HG03432 (cell line): ENCODE data around the gene UBL5.

ENCODE experiments used
- ATAC-seq: cut with Tn5 transposase; IDR thresholded peaks from one replicate; pipeline ENCODE4 v1.9.1; 2021; ENCODE audit warnings: mild to moderate bottlenecking, moderate library complexity; ENCODE audit not compliant: unreplicated experiment

Gene UBL5

GRCh38 chr19:9848762-9849161 is 21.0 kb downstream of the UBL5 start:
- ATAC-seq: no peak

DNA sequence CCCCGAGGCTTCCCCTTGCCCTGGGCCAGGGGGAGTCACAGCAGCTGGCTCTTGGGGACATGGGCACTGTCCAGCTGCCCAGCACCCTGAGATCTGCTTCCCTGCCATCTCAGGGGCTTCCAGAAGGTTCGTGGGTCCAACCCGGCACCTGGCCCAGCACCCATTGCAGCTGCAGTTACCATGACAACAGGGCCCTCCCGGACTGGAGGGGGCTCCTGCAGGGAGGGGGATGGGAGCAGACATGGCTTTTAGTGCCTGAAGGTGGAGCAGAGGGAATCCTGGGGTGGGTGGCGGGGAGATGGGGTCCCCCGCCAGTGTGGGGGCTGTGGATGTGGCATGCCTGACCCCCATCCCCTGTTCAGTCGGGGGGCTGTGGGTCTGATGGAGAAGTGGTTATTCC is 22.1 kb downstream of the UBL5 start:
- ATAC-seq: no peak

GRCh38 chr19:9850235-9850959 is 22.7 kb downstream of the UBL5 start:
- ATAC-seq: no peak

DNA sequence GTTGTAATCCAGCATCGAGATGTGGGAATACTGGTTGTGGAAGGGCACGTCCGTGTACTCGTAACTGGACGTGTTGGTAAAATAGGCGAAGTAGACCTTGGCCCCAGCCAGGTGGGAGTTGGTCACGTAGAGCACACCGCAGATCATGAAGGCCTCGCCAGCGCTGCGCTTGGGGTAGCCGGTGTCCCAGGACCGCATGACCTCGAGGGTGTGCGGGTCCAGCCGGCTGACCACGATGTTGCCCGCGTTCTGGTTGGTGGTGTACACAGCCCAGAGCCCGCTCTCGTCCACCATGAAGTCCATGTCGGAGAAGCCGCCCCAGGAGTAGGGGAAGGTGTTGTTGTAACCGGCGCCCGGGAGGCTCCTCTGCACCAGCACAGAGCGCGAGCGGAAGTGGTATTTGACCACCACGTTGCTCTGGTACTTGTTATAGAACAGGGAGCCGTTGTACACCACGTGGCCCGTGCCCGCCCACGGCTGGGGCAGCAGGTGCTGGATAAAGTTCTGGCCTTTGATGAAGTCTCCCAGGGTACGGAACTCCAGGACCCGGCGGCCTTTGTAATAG is 26.6 kb downstream of the UBL5 start:
- no peak for ATAC-seq

DNA sequence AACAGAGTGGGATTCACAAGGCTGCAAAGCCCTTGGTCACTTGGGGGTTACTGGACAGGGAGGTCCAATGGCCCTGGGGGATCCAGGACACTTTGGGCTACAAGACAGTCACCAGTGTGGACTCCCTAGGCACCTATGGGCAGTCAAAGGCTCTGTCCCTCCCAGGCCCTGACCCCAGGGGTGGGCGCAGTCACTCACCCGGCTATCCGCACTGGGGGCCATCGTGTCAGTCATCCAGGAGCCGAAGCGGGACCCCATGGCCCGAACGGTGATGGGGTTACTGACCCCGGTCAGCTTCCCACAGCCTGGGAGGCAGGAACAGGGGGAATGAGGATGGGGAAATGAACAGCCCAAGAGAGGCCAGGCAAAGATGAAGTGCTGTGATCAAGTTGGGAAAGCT is 28.9 kb downstream of the UBL5 start:
- no peak for ATAC-seq

DNA sequence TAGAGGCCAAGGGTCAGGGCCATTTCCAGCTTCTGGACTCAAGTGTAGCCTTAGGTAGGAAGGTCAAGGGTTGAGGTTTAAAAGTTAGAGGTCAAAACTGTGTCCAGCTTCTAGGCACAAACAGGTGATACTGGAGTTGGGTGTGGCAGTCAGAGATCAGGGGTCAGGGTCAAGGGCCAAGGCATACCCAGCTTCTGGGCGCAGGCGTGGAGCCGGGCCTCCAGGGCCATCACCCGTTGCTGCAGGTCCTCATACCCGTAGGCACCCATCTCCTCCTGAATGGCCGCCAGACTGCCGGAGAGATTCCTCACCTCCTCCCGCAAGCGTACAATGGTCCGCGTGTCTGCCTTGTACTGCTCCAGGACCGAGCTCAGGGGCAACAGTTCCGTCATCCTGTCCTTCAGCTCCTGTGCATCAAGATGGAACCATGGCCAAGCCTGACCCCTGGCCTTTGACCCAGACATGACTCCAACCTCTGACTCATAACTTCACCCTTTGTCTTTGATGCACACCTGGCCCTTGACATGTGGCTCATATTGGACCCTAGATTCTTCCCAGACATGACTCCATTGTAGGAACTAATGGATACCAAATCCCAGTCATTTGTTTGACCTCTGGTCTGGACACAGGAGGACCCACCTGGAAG is 29.5 kb downstream of the UBL5 start:
- no peak for ATAC-seq

- no peak for ATAC-seq
Observed at GRCh38 chr19:9857920-9858746, 30.4 kb downstream of the UBL5 start.

GRCh38 chr19:9858766-9859165 is 31.0 kb downstream of the UBL5 start:
- no peak for ATAC-seq

GRCh38 chr19:9860407-9860806 is 32.7 kb downstream of the UBL5 start:
- ATAC-seq: no peak

GRCh38 chr19:9861503-9861902 is 33.8 kb downstream of the UBL5 start:
- no peak for ATAC-seq

GRCh38 chr19:9862938-9863337 is 35.2 kb downstream of the UBL5 start:
- no peak for ATAC-seq

GRCh38 chr19:9863759-9864158 is 36.0 kb downstream of the UBL5 start:
- no peak for ATAC-seq

DNA sequence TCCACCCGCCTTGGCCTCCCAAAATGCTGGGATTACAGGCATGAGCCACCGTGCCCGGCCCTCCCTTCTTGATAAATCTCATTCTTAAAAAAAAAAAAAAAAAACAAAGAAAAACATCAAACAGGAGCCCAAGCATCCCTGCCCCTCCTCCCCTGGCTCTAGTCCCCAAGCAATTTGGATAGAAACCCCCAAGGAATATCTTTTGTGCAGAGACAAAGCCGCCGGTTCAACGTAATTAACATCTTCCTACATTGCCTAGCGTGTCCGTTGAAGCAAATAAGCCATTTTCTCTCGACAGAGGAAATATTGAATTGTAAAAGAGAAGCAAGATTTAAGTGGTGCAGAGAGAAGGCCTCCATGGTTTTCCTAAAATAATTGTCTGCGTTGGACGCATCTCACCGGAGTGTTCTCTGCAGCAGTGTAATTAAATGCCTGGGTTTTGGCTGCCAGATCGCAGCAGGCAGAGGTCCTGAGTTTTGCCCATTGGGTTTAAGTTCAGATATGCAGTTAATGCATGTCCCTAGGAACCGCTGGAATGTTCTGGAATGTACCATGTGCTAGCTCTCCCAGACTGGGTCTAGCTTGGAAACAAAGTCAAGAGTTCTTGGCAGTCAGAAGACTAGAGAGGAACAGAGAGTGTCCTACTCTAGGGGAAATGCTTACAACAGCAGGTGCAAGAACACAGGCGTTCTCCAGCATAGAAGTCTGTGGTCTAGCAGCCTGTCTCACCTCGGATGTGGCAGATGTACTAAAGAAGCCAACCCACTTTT is 38.2 kb downstream of the UBL5 start:
- ATAC-seq: no peak

DNA sequence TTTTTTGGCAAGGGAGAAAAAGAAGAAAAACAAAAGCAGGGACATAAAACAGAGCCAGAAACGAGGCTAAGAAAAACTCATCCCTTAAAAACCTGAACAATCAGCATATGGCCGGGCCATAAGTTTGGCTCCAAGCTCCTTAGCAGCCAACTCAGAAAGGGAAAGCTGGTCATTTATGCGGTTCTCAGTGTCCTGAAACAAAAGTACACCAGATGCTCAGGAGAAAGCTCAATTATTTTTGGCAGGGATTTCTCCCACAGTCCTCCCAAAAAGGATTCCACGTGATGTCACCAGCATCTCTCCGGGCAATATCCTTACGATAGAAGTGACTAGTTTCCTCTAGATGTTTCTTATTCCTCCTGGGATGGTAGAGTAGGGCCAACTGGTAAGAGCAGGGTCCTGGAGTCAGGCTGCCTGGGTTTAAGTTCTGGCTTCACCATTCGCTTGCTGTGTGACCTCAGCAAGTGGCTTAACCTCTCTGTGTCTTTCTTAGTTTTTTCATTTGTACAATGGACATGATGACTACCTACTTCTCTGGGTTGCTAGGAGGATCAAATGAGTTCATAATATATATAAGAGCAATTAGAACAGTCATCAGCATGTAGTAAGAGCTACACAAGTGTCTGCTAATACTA is 41.4 kb downstream of the UBL5 start:
- no peak for ATAC-seq

DNA sequence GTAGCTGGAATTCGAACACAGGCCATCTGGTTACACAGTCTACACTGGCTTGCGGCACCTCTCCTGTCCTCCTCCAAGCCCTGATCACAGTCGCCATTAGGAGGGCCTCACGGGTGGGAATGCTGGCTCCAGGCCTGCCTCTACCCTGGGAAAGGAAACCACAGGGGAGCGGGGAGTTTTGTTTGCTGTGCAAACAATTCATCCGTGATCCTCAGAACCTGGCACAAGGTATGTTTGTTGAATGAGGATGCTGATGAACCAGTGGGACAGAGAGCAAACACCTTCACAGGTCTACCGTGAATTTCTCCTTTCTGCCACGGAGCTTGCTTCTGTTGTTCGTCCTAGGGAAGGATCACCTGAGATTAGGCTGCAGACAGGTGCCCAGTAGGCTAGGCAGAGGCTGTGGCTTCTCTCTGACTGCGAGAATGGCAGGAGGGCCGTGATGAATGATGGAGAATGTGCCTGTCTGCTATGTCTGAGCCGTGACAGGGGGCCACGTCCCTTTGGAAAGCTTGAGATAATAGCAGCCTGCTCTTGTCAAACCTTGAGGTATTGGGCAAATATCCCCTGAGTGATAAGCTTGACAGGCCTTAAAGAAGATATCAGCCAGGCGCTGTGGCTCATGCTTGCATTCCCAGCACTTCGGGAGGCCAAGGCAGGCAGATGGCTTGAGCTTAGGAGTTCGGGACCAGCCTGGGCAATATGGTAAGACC is 44.1 kb downstream of the UBL5 start:
- ATAC-seq: no peak

DNA sequence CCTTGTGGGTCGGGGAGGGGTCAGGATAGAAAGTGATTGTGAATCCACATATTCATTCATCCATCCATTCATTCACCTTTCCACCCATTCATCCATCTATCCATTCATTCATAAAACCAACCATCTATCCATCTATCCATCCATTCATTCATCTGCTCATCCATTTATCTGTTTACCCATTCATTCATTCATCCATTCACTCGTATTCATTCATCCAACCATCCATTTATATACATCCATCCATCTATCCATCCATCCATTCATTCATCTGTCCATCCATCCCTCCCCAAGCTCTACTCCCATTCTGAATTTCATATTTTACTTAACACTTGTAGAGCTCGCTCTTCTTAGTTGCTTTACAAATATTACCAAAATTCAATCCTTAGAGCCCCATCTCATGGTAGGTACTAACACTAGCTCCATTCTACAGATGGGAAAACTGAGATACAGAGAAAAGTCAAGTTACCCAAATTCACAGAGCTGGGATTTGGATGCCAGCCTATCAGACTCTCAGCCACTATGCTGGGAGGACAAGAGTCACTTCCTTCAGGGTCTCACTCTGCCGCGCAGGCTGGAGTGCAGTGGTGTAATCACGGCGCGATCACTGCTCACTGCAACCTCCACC is 45.0 kb downstream of the UBL5 start:
- no peak for ATAC-seq

DNA sequence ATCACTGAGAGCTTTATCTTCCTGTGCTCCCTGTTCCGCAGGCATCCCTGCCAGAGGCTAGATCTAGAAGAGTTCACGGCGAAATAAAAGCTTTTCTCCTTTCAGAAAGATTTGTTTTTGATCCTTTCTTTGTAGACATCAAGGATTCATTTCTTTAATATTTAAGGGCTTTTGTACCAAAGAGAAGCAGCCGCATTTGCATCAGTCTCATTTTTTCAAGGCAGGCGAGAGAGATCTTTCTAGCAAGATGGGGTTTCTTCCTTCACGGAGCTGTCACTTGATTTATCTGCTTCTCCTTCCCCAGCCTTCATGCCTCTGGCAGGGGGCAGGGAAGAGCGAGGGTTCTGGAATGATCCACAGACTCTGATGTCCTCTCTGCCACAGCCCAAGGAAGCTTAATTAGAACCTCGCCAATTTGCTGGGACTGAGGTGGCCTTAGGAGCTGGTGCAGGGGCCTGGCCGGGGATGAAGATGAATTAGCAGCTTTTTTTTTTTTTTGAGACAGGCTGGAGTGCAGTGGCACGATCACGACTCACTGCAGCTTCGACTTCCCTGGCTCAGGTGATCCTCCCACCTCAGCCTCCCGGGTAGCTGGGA is 47.4 kb downstream of the UBL5 start:
- ATAC-seq: no peak

DNA sequence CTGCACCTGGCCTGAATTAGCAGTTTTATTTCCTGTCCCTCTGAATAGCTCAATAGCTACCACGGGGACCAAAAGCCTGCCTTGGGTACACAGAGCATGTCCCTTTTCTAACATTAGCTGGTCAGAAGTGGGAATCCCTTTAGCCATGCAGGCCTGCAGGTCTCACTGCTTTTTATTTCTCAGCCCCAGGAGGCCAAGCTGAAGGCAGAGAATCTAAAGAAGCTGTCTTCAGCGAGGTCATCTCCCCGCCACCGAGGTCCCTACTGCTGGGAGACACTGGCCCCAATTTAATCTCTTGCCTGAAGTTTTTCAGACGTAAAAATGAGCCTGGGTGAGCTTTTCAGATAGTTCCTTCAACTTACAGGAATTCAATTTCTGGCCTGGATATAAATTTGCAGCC is 48.1 kb downstream of the UBL5 start:
- no peak for ATAC-seq
